Occipital lobe (tissue), 2 donors: Measurements from ENCODE around the gene NSG2. TPM values are rescaled to one million over a fixed set of nuclear protein-coding genes. Genes with fewer than 3 reads are reported as not detected.
"Not testable (repeated sequence)": the region's sequence is repeated elsewhere in the genome, so short reads cannot be mapped to it uniquely, and the experiment has no call there.

Experiments
- DNase-seq: peaks from one replicate; lab custom pipeline; 2025; lab: John Stamatoyannopoulos, UW
- total RNA-seq: library from RNA; depleted of rRNA; stranded (reverse); fragments of >200 nt; gene quantifications from one replicate; pipeline ENCODE4 v1.2.3, GENCODE V29; 2014

The NSG2 gene
- total RNA-seq = 565 TPM

DNA sequence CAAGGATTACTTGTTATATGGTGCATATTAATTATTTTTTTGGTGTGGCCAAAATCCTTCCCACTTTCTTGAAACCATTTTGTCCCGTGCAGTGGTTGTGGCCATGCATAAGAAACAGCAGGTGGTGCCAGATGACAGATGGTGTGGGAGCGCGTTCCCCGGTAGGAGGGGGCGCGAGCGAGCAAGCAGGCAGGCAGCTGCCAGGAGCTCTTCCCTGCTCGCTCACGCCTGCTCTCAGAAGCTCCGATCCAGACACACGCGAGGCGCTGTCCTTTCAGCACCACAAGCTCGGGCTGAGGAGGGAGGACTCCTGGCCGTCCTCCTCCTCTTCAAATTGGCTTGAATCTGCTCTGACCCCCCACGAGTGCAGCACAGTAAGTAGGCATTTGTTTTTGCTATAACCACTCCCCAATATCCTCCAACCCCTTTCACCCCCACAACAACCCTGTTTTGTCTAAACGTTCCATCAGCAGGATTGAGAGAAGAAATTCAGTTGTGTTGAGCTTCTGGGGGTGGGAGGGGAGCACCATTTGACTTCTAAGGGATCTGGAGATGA, at the start of gene NSG2:
NSG2 (plus strand) TSS at position 237 of the 556 bp plus-strand sequence. CDS start 1,050 bp downstream, outside the sequence.
- peak; percentile 87 for DNase-seq

DNA sequence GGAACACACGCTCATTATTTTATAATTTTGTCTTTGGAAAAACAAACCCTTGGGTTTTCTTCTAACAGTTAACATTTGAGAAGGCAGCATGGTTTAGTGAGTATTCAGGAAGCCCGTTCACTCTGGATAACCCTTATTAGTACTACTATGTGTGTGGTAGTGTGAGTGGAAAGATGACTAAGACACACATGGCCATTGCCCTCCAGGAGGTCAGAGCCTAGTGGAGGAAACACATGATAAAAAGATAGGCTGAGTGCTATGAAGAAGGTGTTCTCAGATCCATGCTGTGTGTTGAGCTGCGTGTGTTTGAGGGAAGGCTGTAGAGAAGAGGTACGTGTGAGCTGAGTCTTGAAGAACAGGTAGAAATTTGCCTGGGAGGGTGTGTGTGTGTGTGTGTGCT, 48.2 kb upstream of the NSG2 start:
- no peak for DNase-seq

DNA sequence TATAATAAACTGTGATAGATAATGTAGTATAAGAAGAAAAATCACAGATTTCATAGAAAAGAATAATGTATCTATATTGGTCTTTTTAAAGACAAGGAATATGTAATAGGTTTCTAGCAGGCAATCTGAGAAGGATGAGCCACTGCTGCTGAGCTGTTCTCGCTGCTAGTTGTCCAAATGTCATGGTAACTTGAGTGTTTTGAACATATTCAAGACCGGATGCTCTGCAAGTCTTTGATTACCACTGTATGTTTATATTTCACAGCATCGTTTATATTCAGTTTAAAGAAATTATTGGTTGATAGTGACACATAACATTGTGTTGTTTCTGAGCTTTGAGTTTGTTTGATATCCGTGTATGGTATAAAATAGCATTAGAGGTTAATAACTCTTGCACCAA, 47.0 kb upstream of the NSG2 start:
- no peak for DNase-seq

DNA sequence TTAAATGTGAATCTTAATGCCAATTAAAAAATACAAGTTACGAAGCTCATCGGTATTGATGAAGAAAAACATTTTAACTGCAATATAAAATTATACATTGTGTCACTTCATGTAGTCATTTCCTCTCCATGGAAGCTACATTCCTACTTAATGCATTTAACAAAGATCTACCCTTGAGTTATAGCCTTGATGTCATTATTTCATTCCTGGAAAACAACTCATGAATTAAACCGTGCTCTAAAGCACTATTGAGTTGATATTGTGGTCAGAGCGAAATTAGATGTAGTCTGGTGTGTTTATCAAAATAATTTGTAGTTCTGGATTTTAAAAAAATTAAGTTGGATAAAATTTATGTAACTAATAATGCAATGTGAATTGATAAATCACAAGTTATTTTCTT, 45.4 kb upstream of the NSG2 start:
- DNase-seq = no peak

DNA sequence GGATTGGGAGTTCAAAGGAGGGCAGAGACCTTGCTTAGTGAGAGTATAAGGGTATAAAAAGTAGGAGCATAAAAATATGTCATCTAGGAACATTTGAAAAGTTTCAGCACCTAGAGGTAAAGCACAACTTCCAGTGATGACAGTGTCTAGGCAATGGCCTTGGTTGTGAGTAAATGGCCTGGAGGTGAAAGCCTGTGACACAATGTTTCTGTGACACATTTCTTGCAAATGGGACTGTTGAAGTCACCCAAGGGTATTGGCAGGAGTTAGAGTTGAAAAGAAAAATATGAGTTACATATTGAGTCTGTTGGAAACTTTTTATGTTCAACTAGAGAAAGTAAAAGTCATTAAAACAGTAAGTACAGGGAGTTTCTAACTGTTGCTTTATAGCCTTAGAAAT, 41.7 kb upstream of the NSG2 start:
- no peak for DNase-seq

DNA sequence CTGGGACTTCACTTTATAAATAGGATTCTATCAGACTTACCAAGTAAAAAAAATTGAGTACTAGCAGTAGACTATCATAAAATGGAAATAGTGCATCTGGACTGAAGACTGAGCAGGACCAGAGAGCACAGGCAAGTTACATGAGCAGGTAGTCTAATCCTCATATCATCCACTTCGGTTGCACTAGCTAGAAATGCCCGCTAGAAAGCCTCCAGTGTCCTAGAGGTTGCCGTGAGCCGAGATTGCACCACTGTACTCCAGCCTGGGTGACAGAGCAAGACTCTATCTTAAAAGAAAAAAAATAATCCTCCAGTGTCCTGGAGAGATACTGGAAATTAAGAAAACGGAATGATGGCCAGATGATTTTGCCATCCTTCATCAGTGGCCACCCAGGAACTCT, 36.6 kb upstream of the NSG2 start:
- no peak for DNase-seq

DNA sequence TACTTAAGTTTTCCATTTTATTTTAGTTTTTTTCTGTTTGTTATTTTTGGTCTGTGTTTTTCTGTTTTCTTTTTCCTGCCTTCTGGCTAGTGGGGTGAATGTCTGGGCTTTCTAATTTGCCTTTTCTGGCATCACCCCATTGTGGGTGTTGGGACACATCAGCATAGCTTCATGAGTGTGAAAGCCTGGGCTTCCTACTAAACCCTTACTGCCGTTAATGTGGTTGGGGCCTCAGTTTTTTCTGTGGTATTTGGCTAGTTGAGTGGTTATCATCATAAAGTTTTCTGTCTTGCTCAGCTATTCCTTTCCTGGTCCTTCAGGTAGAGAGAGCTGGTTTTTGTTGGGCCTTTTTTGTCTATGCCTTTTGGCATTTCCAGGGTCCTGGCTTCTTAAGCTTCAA, 35.1 kb upstream of the NSG2 start:
- DNase-seq = no peak

DNA sequence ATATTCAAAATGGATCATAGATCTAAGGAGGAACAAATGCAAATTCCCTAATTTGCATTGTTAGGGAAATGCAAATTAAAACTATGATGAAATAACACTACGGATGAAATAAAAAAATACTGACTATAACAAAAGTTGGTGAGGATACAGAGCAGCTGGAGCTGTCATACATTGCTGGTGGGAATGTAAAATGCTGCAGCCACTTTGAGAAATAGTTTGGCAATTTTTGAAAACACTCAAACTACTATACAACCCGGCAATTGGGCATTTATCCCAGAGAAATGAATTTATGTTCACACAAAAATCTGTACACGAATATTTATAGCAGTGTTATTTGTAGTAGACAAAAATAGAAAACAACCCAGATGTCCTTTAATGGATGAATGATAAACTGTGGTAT, 34.1 kb upstream of the NSG2 start:
- no peak for DNase-seq

DNA sequence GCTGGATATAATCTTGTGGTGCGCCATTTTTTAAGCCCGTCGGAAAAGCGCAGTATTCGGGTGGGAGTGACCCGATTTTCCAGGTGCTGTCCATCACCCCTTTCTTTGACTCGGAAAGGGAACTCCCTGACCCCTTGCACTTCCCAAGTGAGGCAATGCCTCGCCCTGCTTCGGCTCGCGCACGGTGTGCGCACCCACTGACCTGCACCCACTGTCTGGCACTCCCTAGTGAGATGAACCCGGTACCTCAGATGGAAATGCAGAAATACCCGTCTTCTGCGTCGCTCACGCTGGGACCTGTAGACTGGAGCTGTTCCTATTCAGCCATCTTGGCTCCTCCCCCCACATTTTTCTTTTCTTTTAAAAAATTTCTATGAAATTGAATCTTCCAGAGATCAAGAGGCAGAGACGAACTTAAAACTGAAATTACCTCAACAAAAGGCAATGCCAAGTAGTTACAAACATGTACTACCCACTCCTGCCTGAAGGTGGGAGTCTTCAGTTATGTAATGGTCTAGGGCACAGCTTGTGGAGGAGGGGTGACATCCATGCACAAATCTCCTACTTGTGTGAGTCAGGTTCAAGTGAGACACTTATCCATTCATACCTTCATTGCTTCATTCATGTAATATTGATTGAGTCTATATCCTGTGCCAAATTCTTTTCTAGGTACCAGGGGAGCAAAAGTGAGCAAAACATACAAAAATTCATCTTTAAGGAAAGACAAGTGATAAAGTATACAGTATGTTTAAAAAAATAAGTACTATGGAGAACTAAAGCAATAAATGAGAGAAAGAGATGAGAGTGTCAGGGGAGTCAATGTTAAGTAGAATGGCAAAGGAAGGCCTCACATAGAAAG, 25.2 kb upstream of the NSG2 start:
- not testable (repeated sequence) for DNase-seq

DNA sequence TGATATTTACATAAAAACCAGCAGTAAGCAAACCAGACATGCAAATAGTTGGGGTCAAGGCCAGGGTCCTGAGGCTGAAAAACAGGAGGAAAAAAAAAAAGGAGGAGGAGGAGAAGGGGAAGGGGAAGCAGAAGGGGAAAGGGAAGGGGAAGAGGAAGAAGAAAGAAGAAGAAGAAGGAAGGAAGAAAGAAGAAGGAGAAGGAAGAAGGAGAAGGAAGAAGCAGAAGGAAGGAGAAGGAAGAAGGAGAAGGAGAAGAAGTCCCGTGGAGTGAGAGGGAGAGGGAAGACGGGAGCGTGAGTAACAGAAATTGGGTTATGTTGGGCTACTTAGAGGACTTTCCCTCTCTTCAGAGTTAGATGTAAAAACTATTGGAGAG, 24.6 kb upstream of the NSG2 start:
- DNase-seq = no peak

DNA sequence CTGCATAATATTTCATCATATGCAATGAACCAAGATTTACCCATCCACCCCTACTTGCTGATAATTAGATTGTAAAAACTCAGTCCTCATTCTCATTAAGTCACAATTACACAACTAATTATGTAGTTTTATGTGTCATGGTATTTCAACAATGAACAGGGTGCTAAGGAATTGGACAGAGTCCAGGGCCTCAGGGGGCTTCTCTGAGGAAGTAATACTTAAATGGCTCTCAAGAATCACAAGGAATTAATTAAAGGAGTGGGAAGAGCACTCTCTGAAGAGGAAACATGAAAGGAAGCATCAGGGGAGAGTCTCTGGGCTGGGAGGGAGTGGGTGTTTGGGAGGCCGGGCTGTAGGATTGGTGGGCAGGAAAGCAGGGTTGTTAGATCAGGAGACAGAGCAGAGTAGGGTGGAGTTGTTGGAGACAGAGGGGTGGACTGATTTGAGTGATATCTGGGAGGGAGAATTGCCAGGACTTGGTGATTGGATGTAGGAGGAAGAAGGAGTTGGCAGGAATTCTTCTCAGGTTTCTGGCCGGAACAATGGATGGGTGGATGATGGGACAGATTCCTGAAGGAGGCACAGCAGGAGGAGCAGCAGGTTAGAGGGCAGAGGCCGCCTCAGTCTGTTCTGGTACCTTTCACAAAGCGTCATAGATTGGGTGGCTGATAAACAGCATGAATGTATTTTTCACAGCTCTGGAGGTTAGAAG, 23.0 kb upstream of the NSG2 start:
- DNase-seq = no peak

DNA sequence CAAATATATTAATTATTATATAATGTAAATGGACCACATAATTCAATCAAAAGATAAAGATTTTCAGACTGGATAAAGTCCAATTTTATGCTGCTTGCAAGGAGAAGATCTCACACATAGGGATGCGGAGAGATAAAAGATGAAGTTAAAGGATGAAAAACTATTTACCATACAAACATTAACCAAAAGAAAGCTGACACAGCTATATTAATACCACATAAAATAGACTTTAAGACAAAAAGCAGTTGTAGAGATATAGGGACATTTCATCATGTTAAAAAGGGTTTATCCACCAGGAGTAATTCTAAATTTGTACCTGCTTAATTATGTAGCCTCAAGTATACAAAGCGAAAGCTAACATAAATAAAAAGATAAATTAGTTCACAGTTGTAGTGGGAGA, 15.2 kb upstream of the NSG2 start:
- DNase-seq = no peak

DNA sequence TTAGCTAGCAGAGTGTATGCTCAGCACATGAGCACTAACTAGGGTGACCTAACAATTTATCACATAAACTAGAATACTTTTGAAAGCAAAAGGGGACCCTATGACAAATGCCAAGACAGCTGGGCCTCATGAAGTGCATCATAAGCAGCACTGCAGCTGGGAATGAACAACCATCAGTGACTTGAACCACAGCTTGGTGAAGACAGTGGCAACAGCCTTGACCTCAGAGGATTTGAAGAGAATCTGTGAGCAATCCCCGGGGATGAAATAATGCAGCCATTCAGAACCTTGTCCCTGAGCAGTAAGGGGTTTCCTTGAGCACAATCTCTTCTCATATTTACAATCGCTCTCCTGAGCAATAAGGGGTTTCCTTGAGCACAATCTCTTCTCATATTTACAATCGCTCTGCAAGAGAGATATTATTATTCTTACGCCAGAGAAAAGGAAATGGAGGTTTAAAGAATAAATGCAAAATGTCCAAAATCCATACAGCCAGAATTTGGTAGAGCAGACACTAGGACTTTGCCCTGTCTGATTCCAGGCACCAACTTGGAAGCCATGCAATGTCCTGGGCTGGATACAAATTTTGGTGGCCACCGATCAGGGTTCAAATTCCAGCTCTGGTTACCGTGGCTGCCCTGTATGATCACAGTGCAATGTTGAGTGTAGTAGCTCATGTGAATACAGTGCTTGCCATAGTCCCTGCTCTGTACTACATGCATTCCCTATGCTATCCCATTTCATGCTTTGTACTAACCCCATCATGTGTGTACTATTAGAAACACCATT, 846 bp upstream of the NSG2 start:
- no peak for DNase-seq

DNA sequence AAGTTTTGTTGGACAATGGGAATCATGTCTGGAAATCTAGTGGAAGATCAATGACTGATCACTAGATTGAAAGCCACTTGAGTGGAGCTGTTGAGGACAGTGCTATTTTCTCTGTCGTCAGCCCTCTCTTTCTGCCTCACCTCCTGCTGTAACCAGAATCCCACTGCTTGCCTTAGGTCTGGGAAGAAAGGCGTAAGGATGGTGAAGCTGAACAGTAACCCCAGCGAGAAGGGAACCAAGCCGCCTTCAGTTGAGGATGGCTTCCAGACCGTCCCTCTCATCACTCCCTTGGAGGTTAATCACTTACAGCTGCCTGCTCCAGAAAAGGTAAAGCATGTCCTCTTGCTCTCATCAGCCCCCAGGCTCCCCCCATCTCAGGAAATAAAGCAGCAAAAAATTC, 1.1 kb downstream of the NSG2 start:
- DNase-seq = no peak

DNA sequence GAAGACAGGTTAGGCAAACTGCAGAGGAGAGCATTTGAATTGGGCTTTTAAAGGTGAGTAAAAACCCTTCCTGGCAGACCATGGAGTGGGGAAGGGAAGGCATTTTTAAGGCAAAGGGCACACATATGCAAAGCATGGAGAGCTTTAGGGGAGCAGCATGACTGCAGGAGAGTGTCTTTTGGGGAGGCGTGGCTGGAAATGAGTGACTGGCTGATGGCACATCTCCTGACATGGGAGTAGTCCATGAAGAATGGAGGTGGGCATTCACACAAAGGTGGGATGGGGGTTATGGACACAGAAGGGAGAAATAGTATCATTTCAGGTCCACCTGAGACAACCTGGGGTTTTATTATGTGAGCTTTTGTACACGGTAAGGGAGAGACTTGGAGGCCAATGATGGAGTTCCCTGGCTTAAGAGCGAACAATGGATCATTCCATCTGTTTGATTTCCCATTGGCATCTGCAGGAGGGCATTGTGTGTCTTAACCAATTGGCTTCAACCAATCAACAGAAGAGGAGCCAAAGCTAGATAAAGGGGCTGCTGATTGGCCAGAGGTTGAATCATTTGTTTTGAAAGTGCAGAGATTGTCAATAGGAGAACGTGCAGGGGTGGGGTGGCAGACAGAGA, 2.1 kb downstream of the NSG2 start:
- no peak for DNase-seq

DNA sequence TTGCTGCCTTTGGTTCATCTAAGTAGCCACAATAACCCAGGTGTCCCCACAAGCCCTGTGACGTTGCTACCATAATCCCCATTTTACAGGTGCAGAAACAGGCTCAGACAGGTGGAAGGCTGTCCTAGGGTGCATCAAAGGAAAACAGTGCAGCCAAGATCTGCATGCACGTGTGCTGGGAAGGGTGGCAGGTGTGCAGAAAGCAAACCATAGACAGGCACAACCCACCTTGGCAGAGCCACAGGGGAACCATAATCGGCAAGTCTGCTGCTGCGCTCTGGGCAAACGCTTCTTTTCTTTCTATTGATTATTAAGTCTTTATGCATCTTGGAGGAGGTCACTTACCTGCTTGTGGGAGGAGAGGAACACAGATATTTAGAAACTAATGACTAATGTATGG, 7.1 kb downstream of the NSG2 start:
- no peak for DNase-seq

DNA sequence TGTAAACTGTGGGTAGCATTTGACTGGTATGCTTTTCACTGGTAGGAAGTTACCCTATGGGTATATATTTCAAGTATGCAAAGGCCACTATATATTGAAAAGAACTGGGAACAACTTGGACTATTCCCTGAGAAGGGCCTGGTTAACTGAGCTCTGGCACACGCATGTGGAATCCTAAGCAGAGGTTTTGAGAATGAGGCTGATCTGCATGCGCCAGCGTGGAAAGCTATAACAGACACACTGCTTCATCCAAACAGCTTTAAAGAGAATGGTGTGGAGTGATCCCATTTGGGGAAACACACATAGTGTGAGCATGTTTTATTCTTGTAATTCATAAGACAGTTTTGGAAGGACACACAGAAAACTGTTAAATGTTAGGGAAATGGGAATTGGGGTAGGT, 8.4 kb downstream of the NSG2 start:
- DNase-seq = no peak

DNA sequence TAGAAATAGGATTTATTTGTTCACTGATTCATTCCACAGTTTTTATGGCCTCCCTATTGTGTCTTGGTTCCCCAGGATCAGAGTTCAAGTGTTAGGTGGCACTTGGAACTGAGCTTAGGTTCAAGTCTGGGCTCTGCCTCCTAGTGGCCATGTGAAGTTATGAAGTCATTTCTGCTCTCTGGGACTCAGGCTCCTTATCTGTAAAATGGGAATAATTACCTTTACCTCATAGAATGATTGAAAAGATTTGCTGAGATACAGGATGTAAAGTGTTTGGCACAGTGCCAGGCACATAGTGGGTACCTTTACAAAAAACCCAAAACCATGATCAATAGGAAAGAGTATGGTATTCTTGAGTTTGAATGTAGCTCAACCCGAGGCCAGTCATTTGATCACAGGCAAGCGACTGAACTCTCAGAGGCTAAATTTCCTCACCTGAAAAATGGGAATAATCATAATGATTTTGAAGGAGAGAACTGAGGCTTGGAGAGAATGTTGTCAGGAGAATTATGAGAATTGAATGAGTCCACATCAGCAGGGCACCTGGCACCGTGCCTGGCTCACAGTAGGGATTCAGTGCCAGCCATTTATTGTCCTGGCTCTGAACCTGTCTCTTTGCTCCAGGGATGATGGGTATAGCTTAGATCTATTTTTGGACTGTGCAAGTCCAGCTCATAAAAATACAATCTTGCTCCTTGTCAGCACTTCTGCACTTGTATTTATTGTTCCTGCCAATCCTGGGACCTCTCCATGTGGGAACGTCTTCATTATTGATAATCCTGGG, 10.8 kb downstream of the NSG2 start:
- no peak for DNase-seq

DNA sequence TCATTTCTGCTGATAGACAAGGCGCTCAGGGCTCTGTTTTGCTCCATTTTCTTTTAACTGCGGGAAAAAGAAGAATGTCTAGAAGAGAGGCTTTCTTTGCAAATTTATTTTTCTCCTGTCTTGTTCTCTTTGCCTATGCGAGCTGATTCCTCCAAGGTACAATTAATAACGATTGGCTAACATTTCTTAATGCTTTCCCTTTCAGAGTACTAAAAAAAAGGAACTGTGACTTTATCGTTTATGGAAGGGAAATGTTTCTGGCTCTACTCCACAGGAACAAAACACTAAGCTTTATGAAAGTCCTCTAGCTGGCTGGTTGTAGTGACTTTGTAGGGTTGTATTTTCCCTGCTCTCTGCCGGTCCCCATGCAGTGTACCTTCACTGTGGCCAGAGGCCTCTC, 11.7 kb downstream of the NSG2 start:
- DNase-seq = no peak

DNA sequence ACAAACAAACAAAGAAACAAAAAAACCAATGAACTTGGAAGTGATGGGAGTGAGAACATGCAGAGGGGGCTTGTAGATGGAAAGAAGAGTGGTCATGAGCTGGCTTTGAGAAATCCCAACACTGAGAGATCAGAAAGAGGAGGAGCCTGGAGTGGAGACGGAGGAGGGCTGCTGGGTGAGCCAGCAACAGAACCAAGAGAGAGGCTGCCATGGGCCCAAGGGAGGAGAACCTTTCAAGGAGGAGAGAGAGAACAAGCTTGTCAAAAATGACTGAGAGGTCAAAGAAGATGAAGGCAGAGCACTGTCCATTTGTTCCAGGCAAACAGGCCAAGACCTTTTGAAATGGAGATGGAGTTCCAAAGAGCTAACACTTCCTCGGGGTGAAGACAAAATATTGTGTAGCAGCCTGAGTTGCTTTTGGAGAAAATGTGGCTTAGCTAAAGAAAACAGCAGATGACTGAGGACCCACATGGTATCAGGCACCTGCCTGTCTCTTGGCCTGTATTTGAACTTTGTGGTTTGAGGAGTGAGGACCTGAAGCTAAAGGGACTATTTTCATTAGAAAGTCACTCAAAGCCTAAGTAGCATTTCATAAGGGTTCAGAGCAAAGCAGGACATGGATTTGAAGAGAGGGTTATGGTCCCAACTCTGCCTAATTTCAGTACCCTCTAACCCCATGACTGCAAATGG, 13.1 kb downstream of the NSG2 start:
- no peak for DNase-seq
